ENCODE data around the gene RABGAP1L. TPM values are rescaled to one million over a fixed set of nuclear protein-coding genes. Genes with fewer than 3 reads are reported as not detected.
"Not testable (repeated sequence)": the region's sequence is repeated elsewhere in the genome, so short reads cannot be mapped to it uniquely, and the experiment has no call there.

RABGAP1L gene
- total RNA-seq, 1 donor from 2014 or later, result 17.0 TPM

- no peak for ATAC-seq
- DNase-seq (ENCODE audit: low spot score), result no peak
These were observed 627.4 kb downstream of the RABGAP1L start for GRCh38 chr1:174786760-174787159.

GRCh38 chr1:174788981-174789380 lies 629.7 kb downstream of the RABGAP1L start:
- DNase-seq (ENCODE audit: low spot score), result no peak
- no peak for ATAC-seq

- DNase-seq (ENCODE audit: low spot score), result no peak
- ATAC-seq, result no peak
These were observed 630.1 kb downstream of the RABGAP1L start for GRCh38 chr1:174789399-174789798.

GRCh38 chr1:174791863-174792262 lies 632.5 kb downstream of the RABGAP1L start:
- DNase-seq (ENCODE audit: low spot score) (no peak), ATAC-seq (no peak)

GRCh38 chr1:174794861-174795260 lies 635.5 kb downstream of the RABGAP1L start:
- no peak for ATAC-seq

GRCh38 chr1:174795806-174796205 lies 636.5 kb downstream of the RABGAP1L start:
- no peak for ATAC-seq

More at GRCh38 chr1:174794861-174795260, 635.5 kb downstream of the RABGAP1L start:
- no peak for DNase-seq (ENCODE audit: low spot score)

GRCh38 chr1:174797398-174797797 lies 638.1 kb downstream of the RABGAP1L start:
- no peak for DNase-seq (ENCODE audit: low spot score)
- no peak for ATAC-seq

More at GRCh38 chr1:174795806-174796205, 636.5 kb downstream of the RABGAP1L start:
- DNase-seq (ENCODE audit: low spot score), result no peak

GRCh38 chr1:174799136-174799479 lies 639.8 kb downstream of the RABGAP1L start:
- no peak for ATAC-seq
- DNase-seq (ENCODE audit: low spot score), result no peak

GRCh38 chr1:174800216-174800851 lies 641.0 kb downstream of the RABGAP1L start:
- no peak for DNase-seq (ENCODE audit: low spot score)
- peak; percentile 18 for ATAC-seq

GRCh38 chr1:174800876-174801275 lies 641.6 kb downstream of the RABGAP1L start:
- ATAC-seq (no peak), DNase-seq (ENCODE audit: low spot score) (no peak)

- ATAC-seq (no peak), DNase-seq (ENCODE audit: low spot score) (no peak)
These were observed 650.5 kb downstream of the RABGAP1L start for GRCh38 chr1:174809755-174810280.

GRCh38 chr1:174812016-174812415 lies 652.7 kb downstream of the RABGAP1L start:
- no peak for ATAC-seq

GRCh38 chr1:174812656-174813055 lies 653.3 kb downstream of the RABGAP1L start:
- ATAC-seq, result no peak
- no peak for DNase-seq (ENCODE audit: low spot score)

More at GRCh38 chr1:174812016-174812415, 652.7 kb downstream of the RABGAP1L start:
- DNase-seq (ENCODE audit: low spot score), result no peak

GRCh38 chr1:174815036-174815435 lies 655.7 kb downstream of the RABGAP1L start:
- DNase-seq (ENCODE audit: low spot score) (no peak), ATAC-seq (no peak)

GRCh38 chr1:174815474-174815908 lies 656.2 kb downstream of the RABGAP1L start:
- ATAC-seq (no peak), DNase-seq (ENCODE audit: low spot score) (no peak)

- DNase-seq (ENCODE audit: low spot score); ATAC-seq: not testable (repeated sequence)
These were observed 657.3 kb downstream of the RABGAP1L start for GRCh38 chr1:174816621-174817020.

GRCh38 chr1:174818014-174818616 lies 658.8 kb downstream of the RABGAP1L start:
- DNase-seq (ENCODE audit: low spot score), result no peak
- ATAC-seq, result no peak

- no peak for ATAC-seq
- no peak for DNase-seq (ENCODE audit: low spot score)
These were observed 659.6 kb downstream of the RABGAP1L start for GRCh38 chr1:174818951-174819350.

GRCh38 chr1:174819596-174819995 lies 660.3 kb downstream of the RABGAP1L start:
- no peak for ATAC-seq
- DNase-seq (ENCODE audit: low spot score), result no peak

GRCh38 chr1:174825127-174825526 lies 665.8 kb downstream of the RABGAP1L start:
- DNase-seq (ENCODE audit: low spot score), result no peak
- ATAC-seq, result no peak

- DNase-seq (ENCODE audit: low spot score) (no peak), ATAC-seq (no peak)
These were observed 666.5 kb downstream of the RABGAP1L start for GRCh38 chr1:174825806-174826205.

GRCh38 chr1:174828264-174828663 lies 668.9 kb downstream of the RABGAP1L start:
- ATAC-seq (no peak), DNase-seq (ENCODE audit: low spot score) (no peak)
